ENCODE measurements around the gene ARHGEF17. TPM values are rescaled to one million over a fixed set of nuclear protein-coding genes. Genes with fewer than 3 reads are reported as not detected.

The ARHGEF17 gene
- total RNA-seq, 4 donors from 2014 or later: 12.0 to 44.9 (median 27.1) TPM

DNA sequence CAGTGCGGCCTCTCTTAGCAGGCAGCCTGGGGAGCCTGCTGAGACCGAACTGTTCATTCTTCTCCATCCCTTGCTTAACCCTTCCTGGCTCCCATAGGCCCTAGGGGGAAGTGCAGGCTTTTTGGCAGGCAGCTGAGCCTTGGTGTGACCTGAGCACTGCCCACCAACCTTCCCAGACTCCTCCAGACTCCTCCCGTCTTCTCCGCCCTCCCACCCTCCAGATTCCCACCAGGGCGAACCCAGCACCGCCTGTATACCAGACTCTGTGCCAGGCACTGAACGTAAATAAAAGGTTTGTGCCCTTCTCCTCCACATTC, 76.0 kb downstream of the ARHGEF17 start:
- intact Hi-C loops (cut with DNase I; ENCODE audit: low total_unique reads) (no loop called here), in situ Hi-C loops (cut with MboI; ENCODE audit: low pct_ligation_motif_present in 1 of 4, low pct_unique_long_range_greater_than_20kb in 1 of 4, low sequenced_read_pairs in 3 of 4) (no loop called here)
- H3K27me3 ChIP-seq: no peaks in the 10 kb centered on the region
- peak overlapping the region; percentile 47 to 66 (median 57) for H3K27ac ChIP-seq
- H3K9me3 ChIP-seq: no peaks in the 10 kb centered on the region
- no peak for DNase-seq
- 92% methylated on average over 7 of the region's 7 CpGs; no CpG with 5 or more reads in 1 of the 2 donors for WGBS, 2 donors (ENCODE audit: low coverage in 1 of 2)
- H3K4me1 ChIP-seq: peaks cover 7 to 47% (median 17%) of the 10 kb centered on the region in 4 donors
- TF ChIP-seq EP300 (IDR thresholded peaks at IDR 0.05; ENCODE audit: low read depth): no peak
- no peak for TF ChIP-seq POLR2AphosphoS5 (IDR thresholded peaks at IDR 0.05)
- TF ChIP-seq POLR2A (IDR thresholded peaks at IDR 0.05): no peak
- TF ChIP-seq, protein P1, sequence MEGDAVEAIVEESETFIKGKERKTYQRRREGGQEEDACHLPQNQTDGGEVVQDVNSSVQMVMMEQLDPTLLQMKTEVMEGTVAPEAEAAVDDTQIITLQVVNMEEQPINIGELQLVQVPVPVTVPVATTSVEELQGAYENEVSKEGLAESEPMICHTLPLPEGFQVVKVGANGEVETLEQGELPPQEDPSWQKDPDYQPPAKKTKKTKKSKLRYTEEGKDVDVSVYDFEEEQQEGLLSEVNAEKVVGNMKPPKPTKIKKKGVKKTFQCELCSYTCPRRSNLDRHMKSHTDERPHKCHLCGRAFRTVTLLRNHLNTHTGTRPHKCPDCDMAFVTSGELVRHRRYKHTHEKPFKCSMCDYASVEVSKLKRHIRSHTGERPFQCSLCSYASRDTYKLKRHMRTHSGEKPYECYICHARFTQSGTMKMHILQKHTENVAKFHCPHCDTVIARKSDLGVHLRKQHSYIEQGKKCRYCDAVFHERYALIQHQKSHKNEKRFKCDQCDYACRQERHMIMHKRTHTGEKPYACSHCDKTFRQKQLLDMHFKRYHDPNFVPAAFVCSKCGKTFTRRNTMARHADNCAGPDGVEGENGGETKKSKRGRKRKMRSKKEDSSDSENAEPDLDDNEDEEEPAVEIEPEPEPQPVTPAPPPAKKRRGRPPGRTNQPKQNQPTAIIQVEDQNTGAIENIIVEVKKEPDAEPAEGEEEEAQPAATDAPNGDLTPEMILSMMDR (IDR thresholded peaks at IDR 0.05): no peak
- no peaks in the 10 kb centered on the region for H3K36me3 ChIP-seq
- H3K4me3 ChIP-seq: no peak overlapping the region

DNA sequence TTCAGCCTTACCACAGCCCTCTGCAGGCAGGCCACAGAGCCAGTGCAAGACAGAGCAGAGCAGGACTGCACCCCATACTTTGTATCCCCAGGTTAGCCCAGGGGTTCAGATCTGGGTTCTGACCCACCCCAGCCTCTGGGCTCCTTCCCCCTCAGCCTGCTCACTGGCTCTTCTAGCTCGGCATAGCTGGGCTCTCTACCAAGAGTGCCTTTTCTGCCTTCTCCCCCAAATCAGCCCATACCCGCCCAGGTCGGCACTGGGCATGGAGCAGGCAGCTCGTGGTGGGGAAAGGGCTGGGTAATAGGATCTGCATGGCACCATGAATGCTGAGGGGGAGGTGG, 76.4 kb downstream of the ARHGEF17 start:
- no peak for DNase-seq
- H3K36me3 ChIP-seq: no peaks in the 10 kb centered on the region
- H3K9me3 ChIP-seq: no peaks in the 10 kb centered on the region
- peak overlapping the region; percentile 47 to 66 (median 57) for H3K27ac ChIP-seq
- no peak overlapping the region for H3K4me3 ChIP-seq
- intact Hi-C loops (cut with DNase I; ENCODE audit: low total_unique reads): no loop called here
- peaks cover 7 to 47% (median 17%) of the 10 kb centered on the region in 4 donors for H3K4me1 ChIP-seq
- no peaks in the 10 kb centered on the region for H3K27me3 ChIP-seq
- TF ChIP-seq POLR2AphosphoS5 (IDR thresholded peaks at IDR 0.05): no peak
- no peak for TF ChIP-seq EP300 (IDR thresholded peaks at IDR 0.05; ENCODE audit: low read depth)
- TF ChIP-seq, protein P1 (IDR thresholded peaks at IDR 0.05): no peak
- TF ChIP-seq POLR2A (IDR thresholded peaks at IDR 0.05): no peak
- WGBS, 2 donors (ENCODE audit: low coverage in 1 of 2): 86% methylated on average over 4 of the region's 4 CpGs; no CpG with 5 or more reads in 1 of the 2 donors
- in situ Hi-C loops (cut with MboI; ENCODE audit: low pct_ligation_motif_present in 1 of 4, low pct_unique_long_range_greater_than_20kb in 1 of 4, low sequenced_read_pairs in 3 of 4): no loop called here

DNA sequence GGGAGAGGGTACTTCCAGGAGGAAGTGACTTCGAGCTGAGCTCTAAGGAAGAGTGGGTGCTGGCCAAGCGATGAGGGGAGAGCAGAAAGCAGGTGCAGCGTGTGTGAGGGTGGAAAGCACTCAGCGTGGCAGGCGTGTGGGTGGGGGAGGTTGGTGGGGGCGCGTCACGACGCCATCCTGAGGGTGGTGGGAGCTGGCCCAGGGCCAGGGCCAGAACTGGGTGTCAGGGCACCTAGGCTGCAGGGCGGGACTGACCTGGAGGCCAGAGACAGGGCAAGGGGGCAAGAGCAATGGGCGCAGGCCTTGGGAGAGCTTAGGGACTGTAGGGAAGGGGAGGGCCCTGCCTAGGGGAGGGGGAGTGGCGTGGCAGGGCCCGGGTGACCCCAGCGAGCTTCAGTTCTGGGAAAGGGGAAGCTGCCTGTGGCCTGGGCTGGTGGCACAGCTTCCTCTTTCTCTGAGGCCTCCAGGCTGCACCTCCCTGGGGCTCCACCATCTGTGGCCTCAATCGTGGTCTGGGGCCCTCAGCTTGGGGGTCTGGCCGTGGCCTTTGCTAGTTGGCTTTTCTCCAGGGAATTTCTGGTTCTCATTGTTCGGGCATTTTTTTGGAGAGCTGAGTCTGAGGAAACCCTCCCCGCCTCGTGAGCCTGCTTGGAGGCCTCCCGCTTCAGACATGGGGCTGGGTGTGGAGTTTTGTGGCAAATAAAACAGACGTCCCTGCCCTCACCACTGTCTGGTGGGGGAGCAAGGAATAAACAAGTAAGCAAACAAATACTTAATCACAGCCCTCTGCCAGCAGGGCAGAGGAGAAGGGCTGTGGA, 77.0 kb downstream of the ARHGEF17 start:
- peak overlapping the region; percentile 47 to 66 (median 57) for H3K27ac ChIP-seq
- H3K36me3 ChIP-seq: no peaks in the 10 kb centered on the region
- H3K27me3 ChIP-seq: no peaks in the 10 kb centered on the region
- peaks cover 7 to 47% (median 14%) of the 10 kb centered on the region in 4 donors for H3K4me1 ChIP-seq
- TF ChIP-seq POLR2A (IDR thresholded peaks at IDR 0.05) (no peak), EP300 (IDR thresholded peaks at IDR 0.05; ENCODE audit: low read depth) (no peak), POLR2AphosphoS5 (IDR thresholded peaks at IDR 0.05) (no peak)
- TF ChIP-seq, protein P1 (IDR thresholded peaks at IDR 0.05): no peak
- no peaks in the 10 kb centered on the region for H3K9me3 ChIP-seq
- peak; percentile 71 for DNase-seq
- in situ Hi-C loops (cut with MboI; ENCODE audit: low pct_ligation_motif_present in 1 of 4, low pct_unique_long_range_greater_than_20kb in 1 of 4, low sequenced_read_pairs in 3 of 4): no loop called here
- intact Hi-C loops (cut with DNase I; ENCODE audit: low total_unique reads): no loop called here
- H3K4me3 ChIP-seq: no peak overlapping the region
- 60% methylated on average over 21 of the region's 21 CpGs; no CpG with 5 or more reads in 1 of the 2 donors for WGBS, 2 donors (ENCODE audit: low coverage in 1 of 2)

DNA sequence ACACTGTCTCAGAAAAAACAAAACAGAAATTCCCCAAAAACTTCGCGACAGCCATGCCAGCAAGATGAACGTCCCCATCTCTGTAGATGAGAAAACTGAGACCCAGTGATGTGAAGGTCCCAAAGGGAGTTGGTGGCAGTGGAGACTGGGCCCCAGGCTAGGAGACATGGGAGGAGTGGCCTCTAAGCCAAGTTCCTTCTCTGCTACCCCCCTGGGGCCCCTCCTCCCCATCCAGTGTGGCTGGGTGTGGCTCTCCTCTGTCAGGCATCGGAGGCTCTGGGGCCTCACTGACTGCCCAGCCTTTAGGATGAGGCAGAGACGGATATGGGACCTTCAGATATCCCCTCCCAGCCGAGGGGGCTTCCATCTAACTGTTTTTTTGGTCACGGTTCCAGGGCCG, 77.9 kb downstream of the ARHGEF17 start:
- in situ Hi-C loops (cut with MboI; ENCODE audit: low pct_ligation_motif_present in 1 of 4, low pct_unique_long_range_greater_than_20kb in 1 of 4, low sequenced_read_pairs in 3 of 4): no loop called here

More for the DNA sequence above, 77.9 kb downstream of the ARHGEF17 start:
- H3K27ac ChIP-seq: peak overlapping the region; percentile 46 to 66 (median 51)
- H3K9me3 ChIP-seq: no peaks in the 10 kb centered on the region
- H3K4me1 ChIP-seq: peaks cover 7 to 47% (median 13%) of the 10 kb centered on the region in 4 donors
- intact Hi-C loops (cut with DNase I; ENCODE audit: low total_unique reads): no loop called here
- no peak overlapping the region for H3K4me3 ChIP-seq
- DNase-seq: peak; percentile 40
- TF ChIP-seq, protein P1 (IDR thresholded peaks at IDR 0.05): no peak
- TF ChIP-seq EP300 (IDR thresholded peaks at IDR 0.05; ENCODE audit: low read depth) (no peak), POLR2AphosphoS5 (IDR thresholded peaks at IDR 0.05) (no peak), POLR2A (IDR thresholded peaks at IDR 0.05) (no peak)
- H3K27me3 ChIP-seq: no peaks in the 10 kb centered on the region
- 75% methylated on average over 8 of the region's 8 CpGs; no CpG with 5 or more reads in 1 of the 2 donors for WGBS, 2 donors (ENCODE audit: low coverage in 1 of 2)
- no peaks in the 10 kb centered on the region for H3K36me3 ChIP-seq

Data from transverse colon (tissue), 4 donors.